ENCODE results near the gene PRDM16.
A peak's percentile ranks its signal among the peaks of the same experiment; 100 is the strongest.

Gene PRDM16

GRCh38 chr1:3444298-3444697, 375.3 kb downstream of the PRDM16 start:
- no peak for DNase-seq

- no peak for DNase-seq
These were observed 375.7 kb downstream of the PRDM16 start for GRCh38 chr1:3444736-3445135.

- DNase-seq = no peak
These were observed 381.3 kb downstream of the PRDM16 start for GRCh38 chr1:3450202-3450863.

GRCh38 chr1:3450983-3451382, 382.0 kb downstream of the PRDM16 start:
- DNase-seq = no peak

GRCh38 chr1:3451994-3452865, 383.2 kb downstream of the PRDM16 start:
- DNase-seq = no peak

- no peak for DNase-seq
These were observed 383.8 kb downstream of the PRDM16 start for GRCh38 chr1:3452866-3453175.

- peak; percentile 66 for DNase-seq
These were observed 384.3 kb downstream of the PRDM16 start for GRCh38 chr1:3453203-3453761.

- peak; percentile 78 for DNase-seq
These were observed 385.1 kb downstream of the PRDM16 start, which contains the start of gene ARHGEF16 for GRCh38 chr1:3453891-3454810. Gene ARHGEF16, plus strand, starts transcription at chr1:3454665. Its CDS starts 8,420 bp downstream, at chr1:3463085.

GRCh38 chr1:3454811-3455618, 386.0 kb downstream of the PRDM16 start:
- DNase-seq = peak; percentile 36

- DNase-seq = no peak
These were observed 386.9 kb downstream of the PRDM16 start for GRCh38 chr1:3455670-3456448.

- no peak for DNase-seq
These were observed 387.5 kb downstream of the PRDM16 start for GRCh38 chr1:3456449-3456963.

GRCh38 chr1:3456964-3457909, 388.2 kb downstream of the PRDM16 start:
- no peak for DNase-seq

- DNase-seq = no peak
These were observed 389.2 kb downstream of the PRDM16 start for GRCh38 chr1:3457910-3458883.

GRCh38 chr1:3459051-3459908, 390.3 kb downstream of the PRDM16 start:
- DNase-seq = no peak

- DNase-seq = no peak
These were observed 391.1 kb downstream of the PRDM16 start for GRCh38 chr1:3459940-3460671.

GRCh38 chr1:3460672-3461131, 391.7 kb downstream of the PRDM16 start:
- no peak for DNase-seq

Measured in DMS79 treated with DMSO at 0.1 percent for 48 hours (cell line).